ENCODE results near the gene KCNQ5.

KCNQ5 gene

DNA sequence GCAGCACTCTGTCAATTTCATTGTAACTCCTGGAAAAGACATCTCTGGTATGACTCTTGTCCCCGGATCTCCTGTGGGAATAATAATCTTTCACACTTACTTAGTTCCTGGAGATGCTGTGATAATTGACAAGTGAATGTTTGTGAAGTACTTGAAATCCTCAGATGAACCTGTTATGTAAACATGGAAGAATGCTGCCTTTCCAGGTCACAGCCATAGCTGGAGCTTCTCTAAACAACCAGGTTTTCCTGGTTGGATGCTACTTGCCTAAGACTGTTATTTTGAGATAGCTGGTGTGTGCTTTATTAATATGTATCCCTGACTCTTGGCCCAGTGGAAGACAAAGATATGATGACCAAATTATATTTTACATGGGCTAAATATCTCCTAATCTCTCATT, 228.6 kb downstream of the KCNQ5 start:
- WGBS, 2 donors (ENCODE audit: extremely low coverage in 2 of 2, insufficient read length in 2 of 2, insufficient replicate concordance in 1 of 2): no CpG with 5 or more reads among the region's 1 CpG
- H2BK120ac ChIP-seq (ENCODE audit: low read depth, low read length): no peak overlapping the region
- H2BK12ac ChIP-seq (ENCODE audit: low read length): no peak overlapping the region
- H3K79me1 ChIP-seq (ENCODE audit: low read depth, low read length): no peaks in the 10 kb centered on the region
- H3K9me3 ChIP-seq (replicated peaks in 1 of 2; ENCODE audit: control insufficient read depth in 2 of 2, insufficient read depth in 1 of 2, low read depth in 1 of 2, low read length in 2 of 2): no peaks in the 10 kb centered on the region
- H2AFZ ChIP-seq (ENCODE audit: low read length): no peak overlapping the region
- no peak overlapping the region for H3K27ac ChIP-seq (replicated peaks; ENCODE audit: low read length)
- H3K23ac ChIP-seq (ENCODE audit: low read depth, low read length, poor library complexity): no peak overlapping the region
- no peak overlapping the region for H2AK5ac ChIP-seq (ENCODE audit: low read depth, low read length)
- H3K9ac ChIP-seq (ENCODE audit: low read depth, low read length, poor library complexity): no peak overlapping the region
- H4K8ac ChIP-seq (ENCODE audit: low read depth, low read length): no peak overlapping the region
- H3K4me3 ChIP-seq (ENCODE audit: low read length in 2 of 2): no peak overlapping the region
- H3K27me3 ChIP-seq (ENCODE audit: control insufficient read depth in 3 of 3, insufficient read depth in 3 of 3, low read depth in 1 of 3, low read length in 3 of 3): no peaks in the 10 kb centered on the region
- H3K4ac ChIP-seq (ENCODE audit: low read length): no peak overlapping the region
- no peak overlapping the region for H3K18ac ChIP-seq (ENCODE audit: low read length)
- no peak overlapping the region for H2BK5ac ChIP-seq (ENCODE audit: low read length)
- H2BK15ac ChIP-seq (ENCODE audit: low read length): no peak overlapping the region
- H3K4me2 ChIP-seq (ENCODE audit: insufficient read depth, low read length, poor library complexity, severe bottlenecking): no peak overlapping the region
- no peak overlapping the region for H3K14ac ChIP-seq (ENCODE audit: low read length)
- H4K91ac ChIP-seq (ENCODE audit: low read depth, low read length, poor library complexity): no peak overlapping the region
- H3K36me3 ChIP-seq (replicated peaks in 1 of 2; ENCODE audit: control insufficient read depth in 2 of 2, insufficient read depth in 2 of 2, low read length in 2 of 2): no peaks in the 10 kb centered on the region
- no peaks in the 10 kb centered on the region for H3K4me1 ChIP-seq (ENCODE audit: control insufficient read depth in 2 of 2, insufficient read depth in 1 of 2, low read depth in 1 of 2, low read length in 2 of 2)
- DNase-seq (ENCODE audit: low spot score): no peak

- no CpG with 5 or more reads among the region's 2 CpGs for WGBS, 2 donors (ENCODE audit: extremely low coverage in 2 of 2, insufficient read length in 2 of 2, insufficient replicate concordance in 1 of 2)
- H3K14ac ChIP-seq (ENCODE audit: low read length): no peak overlapping the region
- no peak overlapping the region for H2AK5ac ChIP-seq (ENCODE audit: low read depth, low read length)
- no peak overlapping the region for H3K18ac ChIP-seq (ENCODE audit: low read length)
- no peak overlapping the region for H4K8ac ChIP-seq (ENCODE audit: low read depth, low read length)
- H2BK120ac ChIP-seq (ENCODE audit: low read depth, low read length): no peak overlapping the region
- H3K27me3 ChIP-seq (ENCODE audit: control insufficient read depth in 3 of 3, insufficient read depth in 3 of 3, low read depth in 1 of 3, low read length in 3 of 3): no peaks in the 10 kb centered on the region
- no peak overlapping the region for H2BK12ac ChIP-seq (ENCODE audit: low read length)
- H3K4me2 ChIP-seq (ENCODE audit: insufficient read depth, low read length, poor library complexity, severe bottlenecking): no peak overlapping the region
- DNase-seq (ENCODE audit: low spot score): no peak
- no peak overlapping the region for H2AFZ ChIP-seq (ENCODE audit: low read length)
- H3K79me1 ChIP-seq (ENCODE audit: low read depth, low read length): no peaks in the 10 kb centered on the region
- no peaks in the 10 kb centered on the region for H3K9me3 ChIP-seq (replicated peaks in 1 of 2; ENCODE audit: control insufficient read depth in 2 of 2, insufficient read depth in 1 of 2, low read depth in 1 of 2, low read length in 2 of 2)
- H3K4me3 ChIP-seq (ENCODE audit: low read length in 2 of 2): no peak overlapping the region
- no peak overlapping the region for H4K91ac ChIP-seq (ENCODE audit: low read depth, low read length, poor library complexity)
- H2BK15ac ChIP-seq (ENCODE audit: low read length): no peak overlapping the region
- no peaks in the 10 kb centered on the region for H3K4me1 ChIP-seq (ENCODE audit: control insufficient read depth in 2 of 2, insufficient read depth in 1 of 2, low read depth in 1 of 2, low read length in 2 of 2)
- no peak overlapping the region for H3K9ac ChIP-seq (ENCODE audit: low read depth, low read length, poor library complexity)
- H3K36me3 ChIP-seq (replicated peaks in 1 of 2; ENCODE audit: control insufficient read depth in 2 of 2, insufficient read depth in 2 of 2, low read length in 2 of 2): no peaks in the 10 kb centered on the region
- no peak overlapping the region for H3K4ac ChIP-seq (ENCODE audit: low read length)
- no peak overlapping the region for H3K23ac ChIP-seq (ENCODE audit: low read depth, low read length, poor library complexity)
- H2BK5ac ChIP-seq (ENCODE audit: low read length): no peak overlapping the region
- H3K27ac ChIP-seq (replicated peaks; ENCODE audit: low read length): no peak overlapping the region
These were observed 233.6 kb downstream of the KCNQ5 start for GRCh38 chr6:72855471-72855870.

DNA sequence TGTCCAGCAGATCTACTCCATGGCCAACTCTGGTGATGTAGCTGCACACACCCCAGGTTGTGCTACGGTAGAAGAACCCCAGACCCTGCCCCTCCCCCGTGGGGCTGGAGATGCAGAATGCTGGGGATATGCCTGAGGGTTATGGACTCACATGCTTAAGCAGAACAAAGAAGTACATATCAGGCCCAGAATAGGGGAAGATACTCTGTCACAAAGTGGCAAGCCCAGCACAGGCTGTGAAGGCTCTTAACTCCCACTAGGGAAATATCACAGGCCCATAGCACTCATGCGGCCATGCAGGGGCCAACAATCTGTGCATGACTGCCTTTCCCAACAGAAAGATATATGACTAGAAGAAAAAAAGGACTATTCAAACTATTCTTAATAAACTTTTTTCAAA, 234.9 kb downstream of the KCNQ5 start:
- no peak overlapping the region for H3K4me3 ChIP-seq (ENCODE audit: low read length in 2 of 2)
- DNase-seq (ENCODE audit: low spot score): no peak
- H3K36me3 ChIP-seq (replicated peaks in 1 of 2; ENCODE audit: control insufficient read depth in 2 of 2, insufficient read depth in 2 of 2, low read length in 2 of 2): no peaks in the 10 kb centered on the region
- H3K23ac ChIP-seq (ENCODE audit: low read depth, low read length, poor library complexity): no peak overlapping the region
- no peak overlapping the region for H3K14ac ChIP-seq (ENCODE audit: low read length)
- H3K9me3 ChIP-seq (replicated peaks in 1 of 2; ENCODE audit: control insufficient read depth in 2 of 2, insufficient read depth in 1 of 2, low read depth in 1 of 2, low read length in 2 of 2): no peaks in the 10 kb centered on the region
- H3K79me1 ChIP-seq (ENCODE audit: low read depth, low read length): no peaks in the 10 kb centered on the region
- H4K91ac ChIP-seq (ENCODE audit: low read depth, low read length, poor library complexity): no peak overlapping the region
- H2BK12ac ChIP-seq (ENCODE audit: low read length): no peak overlapping the region
- H2BK15ac ChIP-seq (ENCODE audit: low read length): no peak overlapping the region
- H3K18ac ChIP-seq (ENCODE audit: low read length): no peak overlapping the region
- H3K9ac ChIP-seq (ENCODE audit: low read depth, low read length, poor library complexity): no peak overlapping the region
- no peak overlapping the region for H2BK5ac ChIP-seq (ENCODE audit: low read length)
- no peak overlapping the region for H2AFZ ChIP-seq (ENCODE audit: low read length)
- H3K4me1 ChIP-seq (ENCODE audit: control insufficient read depth in 2 of 2, insufficient read depth in 1 of 2, low read depth in 1 of 2, low read length in 2 of 2): peaks cover 0 to 2% of the 10 kb centered on the region in 2 donors
- no CpG with 5 or more reads among the region's 3 CpGs for WGBS, 2 donors (ENCODE audit: extremely low coverage in 2 of 2, insufficient read length in 2 of 2, insufficient replicate concordance in 1 of 2)
- no peak overlapping the region for H3K4ac ChIP-seq (ENCODE audit: low read length)
- no peak overlapping the region for H3K4me2 ChIP-seq (ENCODE audit: insufficient read depth, low read length, poor library complexity, severe bottlenecking)
- no peak overlapping the region for H3K27ac ChIP-seq (replicated peaks; ENCODE audit: low read length)
- H2AK5ac ChIP-seq (ENCODE audit: low read depth, low read length): no peak overlapping the region
- H2BK120ac ChIP-seq (ENCODE audit: low read depth, low read length): no peak overlapping the region
- H4K8ac ChIP-seq (ENCODE audit: low read depth, low read length): no peak overlapping the region
- no peaks in the 10 kb centered on the region for H3K27me3 ChIP-seq (ENCODE audit: control insufficient read depth in 3 of 3, insufficient read depth in 3 of 3, low read depth in 1 of 3, low read length in 3 of 3)

GRCh38 chr6:72857791-72858585, 236.1 kb downstream of the KCNQ5 start:
- Histone ChIP-seq H3K9me3 (replicated peaks in 1 of 2; ENCODE audit: control insufficient read depth in 2 of 2, insufficient read depth in 1 of 2, low read depth in 1 of 2, low read length in 2 of 2) (no peaks in the 10 kb centered on the region), H2AFZ (ENCODE audit: low read length) (no peak overlapping the region), H3K14ac (ENCODE audit: low read length) (no peak overlapping the region), H3K9ac (ENCODE audit: low read depth, low read length, poor library complexity) (no peak overlapping the region), H3K4me2 (ENCODE audit: insufficient read depth, low read length, poor library complexity, severe bottlenecking) (no peak overlapping the region), H3K23ac (ENCODE audit: low read depth, low read length, poor library complexity) (no peak overlapping the region), H3K18ac (ENCODE audit: low read length) (no peak overlapping the region), H3K4ac (ENCODE audit: low read length) (no peak overlapping the region), H2AK5ac (ENCODE audit: low read depth, low read length) (no peak overlapping the region), H3K27me3 (ENCODE audit: control insufficient read depth in 3 of 3, insufficient read depth in 3 of 3, low read depth in 1 of 3, low read length in 3 of 3) (no peaks in the 10 kb centered on the region), H3K4me1 (ENCODE audit: control insufficient read depth in 2 of 2, insufficient read depth in 1 of 2, low read depth in 1 of 2, low read length in 2 of 2) (peaks cover 0 to 2% of the 10 kb centered on the region in 2 donors), H3K36me3 (replicated peaks in 1 of 2; ENCODE audit: control insufficient read depth in 2 of 2, insufficient read depth in 2 of 2, low read length in 2 of 2) (no peaks in the 10 kb centered on the region), H4K8ac (ENCODE audit: low read depth, low read length) (no peak overlapping the region), H3K4me3 (ENCODE audit: low read length in 2 of 2) (no peak overlapping the region), H3K27ac (replicated peaks; ENCODE audit: low read length) (no peak overlapping the region), H3K79me1 (ENCODE audit: low read depth, low read length) (no peaks in the 10 kb centered on the region), H2BK5ac (ENCODE audit: low read length) (no peak overlapping the region), H4K91ac (ENCODE audit: low read depth, low read length, poor library complexity) (no peak overlapping the region), H2BK12ac (ENCODE audit: low read length) (no peak overlapping the region), H2BK15ac (ENCODE audit: low read length) (no peak overlapping the region), H2BK120ac (ENCODE audit: low read depth, low read length) (no peak overlapping the region)
- WGBS, 2 donors (ENCODE audit: extremely low coverage in 2 of 2, insufficient read length in 2 of 2, insufficient replicate concordance in 1 of 2): no CpG with 5 or more reads among the region's 4 CpGs
- no peak for DNase-seq (ENCODE audit: low spot score)
